Right hindlimb (tissue), 1 donor: Measurements from ENCODE around the gene CEP85.

Source experiments
- DNase-seq: peaks from one replicate; pipeline ENCODE4 v3.0.0-alpha.2; 2018

CEP85 gene

DNA sequence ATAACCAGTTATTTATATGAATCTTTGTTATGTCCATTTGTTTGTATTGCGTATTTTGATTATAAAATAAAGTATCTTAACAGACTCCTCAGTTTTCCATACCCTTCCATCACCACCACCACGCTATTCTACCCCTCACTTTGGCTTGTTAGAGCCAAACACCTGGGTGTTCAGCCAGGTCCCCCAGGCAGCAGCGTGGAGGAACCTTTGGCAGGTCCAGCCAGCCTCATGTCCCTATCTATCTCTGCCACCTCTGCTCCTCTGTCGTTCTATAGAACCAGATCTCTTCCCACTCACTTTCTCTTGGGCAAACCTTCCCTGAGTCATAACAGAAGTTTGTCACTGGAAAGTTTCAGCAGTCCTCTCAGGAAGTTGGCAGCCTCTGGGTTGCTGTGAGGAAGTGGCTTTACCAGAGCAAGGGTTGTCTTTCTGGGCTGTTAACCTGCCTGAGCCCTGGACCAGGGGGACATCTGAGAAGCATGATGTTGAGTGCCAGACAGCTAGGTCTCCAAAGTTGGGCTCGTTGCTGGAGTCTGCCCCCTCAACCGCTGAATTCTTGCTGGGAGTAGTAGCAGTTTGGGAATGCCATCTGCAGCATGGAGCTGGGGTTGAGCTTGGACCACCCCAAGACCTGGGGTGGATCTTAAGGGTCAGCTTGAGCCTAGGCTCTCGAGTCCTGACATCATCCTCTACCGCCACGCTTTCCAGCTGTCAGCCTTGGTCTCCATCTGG, 44.9 kb downstream of the CEP85 start:
- no peak for DNase-seq

DNA sequence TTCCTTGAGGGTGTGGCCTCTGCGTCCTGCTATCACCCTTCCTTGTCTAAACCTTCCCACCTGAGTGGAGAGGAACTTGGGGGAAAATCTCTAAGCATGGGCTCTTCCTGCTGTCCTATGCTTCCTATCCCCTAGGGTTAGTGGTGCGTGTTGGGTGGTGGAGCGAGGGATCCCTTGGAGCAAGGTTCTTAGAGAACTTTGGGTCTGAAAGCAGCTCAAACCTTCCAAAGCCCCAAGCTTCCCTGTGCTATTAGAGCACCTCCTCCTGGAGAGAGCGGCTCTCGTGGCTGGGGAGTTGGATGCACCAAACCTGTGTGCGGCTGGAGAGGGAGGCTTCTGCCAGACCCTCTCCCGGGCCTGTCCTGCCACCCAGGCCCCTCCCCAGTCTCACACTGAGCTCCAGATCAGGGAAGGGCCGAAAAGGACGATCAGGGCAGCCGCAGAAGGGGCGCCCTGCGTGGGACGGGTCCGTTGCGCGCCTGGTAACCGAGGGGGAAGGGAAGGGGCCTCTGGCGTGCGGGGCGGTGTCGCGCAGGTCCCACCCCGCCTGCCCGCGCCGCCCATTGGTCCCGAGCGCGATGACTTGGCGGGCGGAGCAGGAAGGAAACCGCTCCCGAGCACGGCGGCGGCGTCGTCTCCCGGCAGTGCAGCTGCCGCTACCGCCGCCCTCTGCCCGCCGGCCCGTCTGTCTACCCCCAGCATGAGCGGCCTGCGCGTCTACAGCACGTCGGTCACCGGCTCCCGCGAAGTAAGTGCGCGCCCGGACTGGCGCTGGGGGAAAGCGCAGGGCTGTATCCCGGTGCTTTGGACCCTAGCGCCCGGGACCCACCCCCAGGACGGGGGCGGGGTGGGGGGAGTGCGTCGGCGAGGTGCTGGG, 45.7 kb downstream of the CEP85 start, which contains the start of gene SH3BGRL3:
TSS of gene SH3BGRL3 (plus strand) at position 631 of the 877 bp plus-strand sequence. CDS start at position 701, 70 bp downstream.
- DNase-seq, result peak; percentile 91

GRCh38 chr1:26280333-26281042, 46.5 kb downstream of the CEP85 start:
- no peak for DNase-seq

- DNase-seq, result no peak
Observed at GRCh38 chr1:26281091-26281958, 47.3 kb downstream of the CEP85 start.

DNA sequence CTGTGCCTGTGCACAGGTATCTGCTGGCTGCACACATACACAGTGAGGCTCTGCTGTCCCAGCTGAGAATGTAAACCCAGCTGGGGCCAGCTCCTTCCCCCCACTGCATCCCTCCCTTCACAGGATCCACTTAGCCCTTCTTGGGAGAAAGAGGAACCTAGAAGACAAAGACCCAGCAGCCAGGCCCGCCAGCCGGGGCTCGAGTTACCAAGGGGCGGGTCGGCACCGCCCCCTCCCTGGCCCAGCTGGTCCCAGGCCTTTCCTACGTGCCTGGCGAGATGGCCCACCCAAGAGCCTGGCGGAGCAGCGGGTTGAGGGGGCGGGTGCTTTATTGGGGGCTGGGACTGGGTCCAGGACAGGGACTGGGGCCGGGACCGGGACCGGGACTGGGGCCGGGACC, 48.0 kb downstream of the CEP85 start:
- DNase-seq, result peak; percentile 80

GRCh38 chr1:26282401-26282918, 48.5 kb downstream of the CEP85 start:
- DNase-seq, result no peak

GRCh38 chr1:26283279-26283853, 49.4 kb downstream of the CEP85 start:
- DNase-seq, result no peak

DNA sequence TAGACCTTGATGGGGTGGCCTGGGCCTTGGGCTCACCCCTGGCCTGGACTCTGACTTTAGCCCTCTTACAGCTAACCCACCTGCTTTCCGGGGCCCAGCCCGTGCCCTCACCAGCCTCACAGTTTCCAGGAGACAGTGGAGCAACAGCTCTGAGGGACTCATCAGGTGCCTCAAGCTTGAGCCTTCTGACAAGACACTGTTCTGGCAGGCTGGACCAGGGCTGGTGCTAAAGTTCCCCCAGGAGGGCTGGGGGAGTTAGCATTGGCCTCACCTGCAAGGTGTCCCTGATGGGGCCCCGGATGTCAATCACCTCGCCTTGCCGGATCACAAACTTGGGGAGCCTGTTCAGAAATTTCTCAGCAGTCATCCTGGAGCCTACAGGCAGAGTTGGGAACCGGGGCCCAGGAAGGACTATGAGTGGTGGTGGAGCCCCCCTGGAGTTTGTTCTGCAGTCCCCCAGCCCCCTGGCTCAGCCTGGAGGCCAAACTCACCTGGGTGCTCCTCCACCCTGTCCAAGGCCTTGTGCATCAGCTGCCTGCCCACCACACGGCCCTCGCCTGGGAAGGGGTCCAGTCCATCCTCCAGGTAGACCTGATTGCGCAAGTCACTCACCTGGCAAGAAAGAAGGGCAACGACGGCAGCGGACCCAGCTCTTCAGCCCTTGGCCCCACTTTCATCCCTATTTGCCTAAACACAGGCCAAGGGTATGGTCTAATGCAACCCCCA, 50.0 kb downstream of the CEP85 start:
- no peak for DNase-seq

DNA sequence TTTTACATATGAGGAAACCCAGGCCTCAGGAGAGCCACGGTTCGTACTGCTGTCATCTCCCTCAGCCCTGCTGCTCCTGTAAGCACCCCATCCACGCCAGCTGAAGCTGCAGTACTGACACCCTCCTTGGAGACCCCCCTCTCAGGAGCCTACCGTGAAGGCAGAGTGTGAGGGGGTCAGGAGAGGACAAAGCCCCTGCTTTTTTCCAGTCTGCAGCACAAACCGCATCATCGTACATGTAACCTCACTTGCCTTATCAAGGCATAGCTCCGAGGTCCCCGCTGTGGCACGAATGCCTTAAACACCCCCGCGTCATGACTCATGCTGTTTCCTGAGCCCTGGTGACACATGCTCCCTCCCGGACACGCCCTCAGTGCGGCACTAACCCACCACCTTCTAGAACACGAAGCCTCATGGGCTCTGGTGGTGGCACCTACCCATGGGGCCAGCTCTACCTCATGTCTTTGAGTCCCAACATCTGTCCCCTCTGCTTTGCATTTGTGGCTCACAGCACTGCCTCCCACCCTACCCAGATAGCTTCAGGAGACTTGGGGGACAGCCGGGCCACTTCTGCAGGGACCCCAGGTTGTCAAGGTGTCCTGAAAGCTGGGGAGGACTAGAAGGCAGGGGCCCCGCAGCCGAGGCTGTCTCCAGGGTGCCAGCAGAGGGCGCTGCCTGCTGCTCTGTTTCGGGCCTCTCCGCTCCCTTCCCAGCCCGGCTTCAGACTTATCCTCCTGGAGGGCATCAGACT, 50.8 kb downstream of the CEP85 start:
- no peak for DNase-seq

DNA sequence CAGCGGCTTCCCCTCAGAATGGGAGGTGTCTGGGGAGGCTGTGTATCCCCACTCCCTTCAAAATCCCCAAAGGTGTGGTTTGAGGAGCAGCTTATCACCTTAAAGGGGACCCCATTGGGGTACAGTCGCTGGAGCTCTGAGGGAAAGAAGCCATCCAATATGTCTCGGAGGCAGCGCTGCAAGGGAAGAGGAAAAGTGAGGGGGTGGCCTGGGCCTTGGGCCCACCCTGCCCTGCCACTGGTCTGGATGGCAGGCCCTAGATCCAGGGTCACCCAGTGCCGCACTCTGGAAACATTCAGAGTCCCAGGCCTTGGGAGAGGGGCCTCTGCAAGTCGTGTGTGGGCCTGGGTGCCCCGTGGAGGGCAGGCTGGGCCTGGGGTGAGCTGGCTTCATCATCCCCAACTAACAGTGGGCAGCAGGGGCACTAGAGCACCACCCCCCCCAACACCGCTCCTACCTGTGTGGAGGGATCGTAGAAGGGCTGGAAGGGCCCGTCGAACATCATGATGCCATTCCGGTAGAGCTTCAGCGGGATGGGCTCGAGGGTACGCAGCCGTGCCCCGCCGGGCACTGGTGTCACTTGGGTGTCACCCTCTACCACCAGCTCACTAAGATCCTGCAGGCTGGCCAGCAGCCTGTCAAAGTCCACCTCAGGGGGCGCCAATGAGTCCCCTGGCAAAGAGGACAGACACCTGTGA, 51.5 kb downstream of the CEP85 start:
- DNase-seq, result no peak

DNA sequence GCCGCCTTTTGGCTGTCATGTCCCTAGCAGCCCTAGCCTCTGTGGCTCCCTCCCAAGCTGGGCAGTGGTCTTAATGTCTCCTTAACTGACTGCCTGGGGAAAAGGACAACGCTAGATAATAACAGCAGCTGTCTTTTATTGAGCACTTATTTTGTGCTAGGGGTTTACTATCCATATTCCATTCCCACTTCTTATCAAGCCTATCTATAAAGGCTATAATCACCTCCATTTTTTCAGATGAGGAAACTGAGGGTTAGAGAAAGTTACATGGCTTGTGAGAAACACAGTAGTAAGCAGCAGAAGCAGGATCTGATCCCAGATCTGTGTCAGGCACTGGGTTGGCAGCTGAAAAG, 52.0 kb downstream of the CEP85 start:
- DNase-seq, result no peak

DNA sequence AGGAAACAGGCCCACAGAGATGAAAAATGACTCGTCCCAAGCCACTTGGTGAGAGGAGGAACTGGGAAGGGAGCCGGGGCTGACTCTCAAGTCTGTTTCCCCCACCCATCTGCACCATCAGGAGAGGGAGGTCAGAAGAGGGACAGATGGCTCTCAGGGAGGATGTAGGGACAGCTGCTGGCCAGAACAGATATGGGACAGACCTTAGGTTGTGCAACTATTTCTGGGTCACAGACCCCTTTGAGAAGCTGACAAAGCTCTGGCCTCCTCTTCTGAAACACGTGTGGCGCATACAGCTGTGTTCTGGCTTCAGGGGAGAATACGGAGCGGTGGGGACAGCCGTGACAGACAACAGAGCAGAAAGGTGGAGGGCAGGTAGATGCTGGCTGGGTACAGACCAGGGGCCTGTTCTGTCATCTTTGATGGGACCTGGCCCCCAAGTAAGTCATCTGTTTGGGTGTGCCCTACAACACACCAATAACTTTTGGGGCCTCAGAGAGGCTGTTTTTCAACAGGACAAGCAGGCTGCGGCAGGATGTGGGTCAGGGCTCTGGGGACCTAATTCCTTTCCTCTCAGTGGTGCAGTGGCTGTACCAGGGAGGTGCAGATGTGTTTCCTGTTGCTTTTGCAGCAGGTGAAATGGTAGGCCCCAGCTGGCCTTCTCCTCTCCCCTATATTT, 53.2 kb downstream of the CEP85 start:
- no peak for DNase-seq

GRCh38 chr1:26287811-26288210, 53.8 kb downstream of the CEP85 start:
- DNase-seq, result no peak

DNA sequence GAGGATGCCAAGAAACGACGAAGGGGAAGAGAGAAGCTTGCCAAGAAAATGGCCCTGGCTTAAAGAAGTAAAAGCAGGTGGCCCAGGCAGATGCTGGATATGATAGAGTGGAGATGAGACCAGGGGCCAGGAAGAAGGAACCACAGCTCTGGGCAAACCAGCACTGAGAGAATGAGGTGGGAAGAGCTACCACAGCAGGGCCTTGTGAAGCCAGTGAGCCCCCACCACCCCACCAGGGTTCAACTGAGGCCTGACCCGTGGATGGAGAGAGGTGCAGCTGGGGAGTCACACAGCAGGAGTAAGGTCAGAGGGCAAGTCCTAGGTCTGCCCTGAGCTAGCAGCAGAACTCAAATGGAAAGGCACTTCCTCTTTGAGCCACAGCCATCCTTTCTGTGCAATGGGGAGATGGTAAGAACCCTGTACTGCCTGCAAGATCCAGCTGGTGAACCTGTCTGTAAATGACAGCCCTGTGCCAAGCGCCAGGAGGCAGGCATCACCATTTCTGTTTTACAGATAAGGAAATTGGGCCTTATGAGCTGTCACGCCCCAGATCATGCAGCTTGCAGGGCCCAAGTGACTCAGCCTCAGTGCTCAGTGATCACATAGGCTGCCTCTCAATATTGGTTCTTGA, 54.4 kb downstream of the CEP85 start:
- no peak for DNase-seq

GRCh38 chr1:26289158-26290059, 55.4 kb downstream of the CEP85 start:
- no peak for DNase-seq

GRCh38 chr1:26290122-26290881, 56.3 kb downstream of the CEP85 start:
- DNase-seq, result no peak

DNA sequence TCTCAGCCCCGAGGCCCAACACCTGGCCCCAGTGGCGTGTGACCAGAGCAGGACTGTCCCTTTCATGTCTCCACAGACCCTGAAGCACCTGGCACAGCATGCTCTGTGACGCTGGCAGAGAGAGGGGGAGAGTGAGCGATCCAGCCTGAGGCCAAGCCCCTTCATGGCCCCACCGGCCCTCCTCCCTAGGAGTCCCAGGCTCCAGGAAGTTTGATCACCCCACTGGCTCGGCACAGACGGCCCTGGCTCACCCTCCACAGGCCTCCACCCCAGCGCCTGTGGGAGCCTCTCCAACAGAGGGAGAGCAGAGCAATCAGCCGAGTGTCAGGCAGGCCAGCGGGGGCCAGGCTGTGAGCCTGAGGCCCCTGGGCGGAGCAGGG, 56.9 kb downstream of the CEP85 start:
- no peak for DNase-seq
